Stimulated activated CD4-positive, alpha-beta T cell treated with anti-CD3 and anti-CD28 coated beads, Interleukin-12 subunit alpha, Interleukin-12 subunit beta, amount 100 ng/mL, for 4 hours (primary cell): Measurements from ENCODE around the gene SCAPER.
"Not testable (repeated sequence)": the region's sequence is repeated elsewhere in the genome, so short reads cannot be mapped to it uniquely, and the experiment has no call there.

Source experiments
- DNase-seq: peaks from one replicate; pipeline ENCODE4 v3.0.0-alpha.2; 2020

SCAPER gene

GRCh38 chr15:76464247-76464646 lies 440.9 kb downstream of the SCAPER start:
- no peak for DNase-seq

- DNase-seq = no peak
Observed at GRCh38 chr15:76460871-76461270, 444.3 kb downstream of the SCAPER start.

GRCh38 chr15:76460347-76460746 lies 444.8 kb downstream of the SCAPER start:
- DNase-seq = no peak

GRCh38 chr15:76451540-76451939 lies 453.6 kb downstream of the SCAPER start:
- DNase-seq = no peak

- no peak for DNase-seq
Observed at GRCh38 chr15:76449455-76449854, 455.7 kb downstream of the SCAPER start.

- no peak for DNase-seq
Observed at GRCh38 chr15:76448755-76449154, 456.4 kb downstream of the SCAPER start.

DNA sequence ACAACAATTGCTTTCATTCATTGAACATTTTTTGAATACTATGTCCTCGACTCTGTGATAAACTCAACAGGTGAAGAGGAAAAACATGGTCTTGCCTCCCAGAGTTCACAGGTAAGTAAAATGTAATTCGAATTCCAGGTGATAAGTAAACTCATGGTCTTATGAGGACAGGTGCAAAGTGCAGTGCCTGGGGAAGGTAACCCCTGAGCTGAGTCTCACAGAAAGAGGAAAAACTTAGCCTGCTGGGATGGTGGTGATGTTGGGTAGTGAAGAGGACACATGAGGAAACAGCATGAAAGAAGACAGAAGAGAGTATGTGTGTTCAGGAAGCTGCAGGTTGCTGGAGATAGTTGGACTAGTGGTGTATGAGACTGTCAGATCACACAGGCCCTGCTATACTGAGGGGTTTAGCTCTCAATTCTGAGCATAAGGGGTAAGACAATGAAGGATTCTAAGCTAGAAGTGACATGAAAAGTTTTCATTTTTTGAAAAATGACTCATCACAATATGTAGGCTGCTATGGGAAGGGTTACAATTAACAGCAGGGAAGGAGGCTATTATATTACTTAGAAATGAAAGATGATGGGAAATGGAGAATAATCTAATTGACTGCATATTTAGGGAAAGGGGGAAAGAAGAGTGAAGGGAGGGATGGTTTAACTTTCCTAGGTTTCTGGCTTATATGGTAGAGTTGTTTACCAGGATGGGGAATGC lies 457.3 kb downstream of the SCAPER start:
- DNase-seq = no peak

DNA sequence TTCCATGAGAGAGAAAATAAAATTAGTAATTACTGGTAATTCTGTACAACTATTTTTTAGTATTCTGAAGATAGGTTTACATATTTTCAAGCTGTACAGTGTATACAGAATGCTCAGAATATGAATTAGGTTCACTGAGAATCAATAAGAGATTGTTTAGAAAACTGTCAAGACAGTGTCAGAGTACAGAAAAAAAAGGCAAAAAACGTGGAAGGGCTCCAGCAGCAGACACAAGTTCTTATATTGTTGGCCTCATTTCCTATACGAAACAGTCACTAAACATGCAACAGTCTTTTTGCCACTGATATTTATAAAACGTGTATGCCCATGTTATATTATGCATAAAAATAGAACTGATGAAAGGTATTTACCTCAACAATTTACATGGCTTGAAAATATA lies 464.7 kb downstream of the SCAPER start:
- DNase-seq = no peak

DNA sequence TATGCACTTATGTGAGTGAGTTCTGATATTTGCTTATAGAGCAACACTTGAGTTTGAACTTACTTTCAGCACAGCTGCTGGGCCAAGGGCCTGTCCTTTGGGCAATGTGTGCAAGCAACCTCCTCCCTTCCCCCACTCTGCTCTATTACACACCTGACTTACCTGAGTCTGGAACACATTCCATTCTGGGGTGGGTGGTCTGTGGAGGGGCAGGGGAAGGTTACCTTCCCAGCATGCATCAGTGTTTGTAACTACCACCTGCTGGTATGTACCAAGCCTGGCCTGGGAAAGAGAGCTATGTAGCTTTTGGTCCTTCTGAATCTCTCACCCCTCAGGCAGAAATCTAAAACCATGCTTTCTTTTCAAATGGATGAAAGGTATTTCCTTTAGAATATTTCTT lies 465.6 kb downstream of the SCAPER start:
- DNase-seq = no peak

DNA sequence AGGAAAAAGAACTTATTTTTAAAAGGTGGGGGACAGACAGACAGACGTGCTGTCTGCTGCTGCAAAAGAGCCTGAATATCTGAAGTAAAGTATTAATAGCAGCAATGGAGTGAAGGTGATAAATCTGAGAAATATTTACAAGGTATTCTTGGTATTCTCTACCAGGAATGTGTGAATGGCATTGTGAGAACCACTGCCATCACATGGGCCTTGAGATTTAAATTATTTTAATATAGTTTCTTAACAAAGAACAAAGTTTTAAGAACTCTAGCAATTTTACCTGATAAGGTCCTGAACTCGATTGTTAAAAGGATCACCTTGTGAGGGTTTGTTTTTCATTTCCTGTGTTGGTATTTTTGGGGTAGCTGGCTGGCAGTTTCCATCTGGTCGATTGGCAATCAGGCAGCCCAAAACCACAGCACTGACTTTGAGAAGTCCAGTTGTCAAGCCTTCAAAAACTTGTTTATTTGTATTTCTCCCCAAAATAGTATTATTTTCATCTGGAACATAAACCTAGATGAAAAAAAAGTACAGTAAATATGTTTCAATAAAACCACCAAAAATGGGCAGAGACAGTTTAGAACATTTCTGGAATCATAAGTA lies 471.2 kb downstream of the SCAPER start:
- DNase-seq = no peak

DNA sequence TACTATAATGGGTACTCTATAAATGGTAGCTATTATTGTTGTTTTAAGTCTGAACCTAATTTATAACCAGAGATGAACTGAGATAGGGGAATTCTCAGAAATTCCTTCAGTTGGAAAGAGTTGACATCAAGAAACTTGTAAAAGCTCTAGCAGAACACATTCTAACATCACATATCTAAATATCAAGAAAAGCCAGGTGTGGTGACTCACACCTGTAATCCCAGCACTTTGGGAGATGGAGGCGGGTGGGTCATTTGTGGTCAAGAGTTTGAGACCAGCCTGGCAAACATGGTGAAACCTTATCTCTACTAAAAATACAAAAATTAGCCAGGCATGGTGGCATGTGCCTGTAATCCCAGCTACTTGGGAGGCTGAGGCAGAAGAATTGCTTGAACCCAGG lies 472.1 kb downstream of the SCAPER start:
- DNase-seq = not testable (repeated sequence)

GRCh38 chr15:76432604-76433003 lies 472.5 kb downstream of the SCAPER start:
- no peak for DNase-seq

GRCh38 chr15:76431971-76432370 lies 473.2 kb downstream of the SCAPER start:
- DNase-seq = no peak

- DNase-seq = not testable (repeated sequence)
Observed at GRCh38 chr15:76430711-76431110, 474.4 kb downstream of the SCAPER start.

DNA sequence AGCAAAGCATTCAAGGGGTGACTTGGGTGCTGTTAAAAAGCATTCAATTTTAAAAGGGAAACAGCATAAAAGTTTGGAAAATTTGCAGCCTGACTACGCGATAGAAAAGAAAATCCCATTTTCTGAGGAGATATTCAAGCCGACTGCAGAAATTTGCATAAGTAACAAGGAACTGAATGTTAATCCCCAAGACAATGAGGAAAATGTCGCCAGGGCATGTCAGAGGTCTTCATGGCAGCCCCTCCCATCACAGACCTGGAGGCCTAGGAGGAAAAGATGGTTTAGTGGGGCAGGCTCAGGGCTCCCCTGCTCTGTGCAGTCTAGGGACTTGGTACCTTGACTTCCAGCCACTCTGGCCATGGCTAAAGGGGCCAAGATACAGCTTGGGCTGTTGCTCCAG lies 475.5 kb downstream of the SCAPER start:
- no peak for DNase-seq

- DNase-seq = no peak
Observed at GRCh38 chr15:76426941-76427340, 478.2 kb downstream of the SCAPER start.

GRCh38 chr15:76418352-76419140 lies 486.6 kb downstream of the SCAPER start:
- no peak for DNase-seq

DNA sequence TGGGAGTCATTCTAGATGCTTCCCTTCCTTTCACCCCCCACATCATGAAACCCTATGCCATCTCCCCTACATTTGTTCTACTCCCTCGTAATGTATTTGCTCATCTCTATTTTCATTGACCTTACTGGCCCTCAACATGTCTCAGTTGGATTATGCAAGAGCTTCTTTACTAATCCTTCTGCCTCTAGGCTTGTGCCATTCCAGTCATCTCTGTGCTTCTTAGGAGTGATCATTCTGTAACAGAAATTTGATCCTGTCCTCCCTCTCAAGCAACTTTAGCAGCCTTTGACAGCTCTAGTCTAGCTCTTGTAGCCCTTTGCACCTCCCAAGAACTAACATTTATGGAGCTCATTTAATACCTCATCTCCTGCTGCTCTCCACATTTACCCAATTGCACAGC lies 503.9 kb downstream of the SCAPER start:
- DNase-seq = no peak

- DNase-seq = no peak
Observed at GRCh38 chr15:76398317-76399104, 506.6 kb downstream of the SCAPER start.

GRCh38 chr15:76393614-76394013 lies 511.5 kb downstream of the SCAPER start:
- DNase-seq = no peak

GRCh38 chr15:76391847-76392246 lies 513.3 kb downstream of the SCAPER start:
- DNase-seq = no peak

DNA sequence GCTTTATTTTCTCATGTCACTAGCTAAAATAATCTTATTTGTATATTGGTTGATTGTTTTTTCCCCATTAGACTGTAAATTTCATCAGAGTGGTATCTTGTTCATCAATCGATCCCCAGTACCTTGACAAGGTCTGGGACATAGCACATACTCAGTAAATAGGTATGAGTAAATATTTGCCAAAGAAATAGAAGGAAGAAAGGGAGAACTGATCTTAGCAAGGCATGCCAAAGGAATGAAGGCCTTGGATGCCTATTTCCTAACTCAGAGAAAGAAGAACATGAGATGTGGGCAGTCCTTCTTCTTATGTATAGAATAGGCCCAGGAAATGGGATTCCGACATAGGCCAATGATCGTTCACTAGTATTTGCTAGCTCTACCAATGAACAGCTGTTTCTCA lies 513.8 kb downstream of the SCAPER start:
- DNase-seq = no peak

DNA sequence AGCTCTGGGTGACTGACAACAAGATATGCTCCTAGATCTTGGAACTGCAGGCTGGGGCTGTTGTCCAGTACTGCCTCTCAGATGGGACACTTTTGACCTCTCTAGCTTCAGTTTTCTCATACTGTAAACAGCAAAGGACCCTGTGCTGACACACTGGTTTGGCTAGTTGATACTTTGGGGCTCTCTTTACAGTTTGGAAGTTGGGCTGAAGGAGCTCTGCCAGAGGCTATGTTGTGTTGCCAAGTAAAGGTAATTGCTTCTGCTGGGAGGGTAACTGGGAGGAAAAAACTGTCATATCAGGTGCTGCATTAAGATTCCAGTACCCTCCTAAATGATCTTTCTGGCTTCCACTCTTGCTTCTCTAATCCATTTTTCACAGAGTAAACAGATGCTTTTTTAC lies 514.6 kb downstream of the SCAPER start:
- DNase-seq = no peak
